Coronary artery (tissue), 2 donors: ENCODE data around the gene NFKB1.

Experiments used
- DNase-seq: peaks from one replicate; pipeline ENCODE4 v3.0.0-alpha.2; 2017; ENCODE audit warnings: low spot score
- H3K27ac ChIP-seq, 2 donors: fragments of 200-600 bp; sonication (generic); one replicate each; pipeline ENCODE4 v1.5.1; 2016 to 2019
- H3K4me3 ChIP-seq: fragments of 200-600 bp; sonication (generic); 2 replicates; pipeline ENCODE4 v1.5.1; 2016; ENCODE audit warnings: mild to moderate bottlenecking, moderate library complexity
- CTCF ChIP-seq: fragments of 200-600 bp; sonication (generic); IDR thresholded peaks from one replicate; pipeline ENCODE4 v1.5.1; 2019; ENCODE audit warnings: antibody characterized with exemption

Gene NFKB1

GRCh38 chr4:102537269-102537668 is 36.1 kb downstream of the NFKB1 start:
- Histone ChIP-seq H3K27ac (no peak overlapping the region), H3K4me3 (no peak overlapping the region)
- TF ChIP-seq CTCF: no peak
- no peak for DNase-seq

GRCh38 chr4:102541697-102542096 is 40.5 kb downstream of the NFKB1 start:
- Histone ChIP-seq H3K4me3 (no peak overlapping the region), H3K27ac (no peak overlapping the region)
- no peak for DNase-seq
- TF ChIP-seq CTCF: no peak

- Histone ChIP-seq H3K27ac (no peak overlapping the region), H3K4me3 (no peak overlapping the region)
These were observed 42.1 kb downstream of the NFKB1 start for GRCh38 chr4:102543030-102543928.

GRCh38 chr4:102546635-102547034 is 45.5 kb downstream of the NFKB1 start:
- TF ChIP-seq CTCF: no peak
- H3K27ac ChIP-seq: no peak overlapping the region
- DNase-seq: no peak
- H3K4me3 ChIP-seq: no peak overlapping the region

More at GRCh38 chr4:102543030-102543928, 42.1 kb downstream of the NFKB1 start:
- TF ChIP-seq CTCF: no peak
- no peak for DNase-seq

GRCh38 chr4:102547973-102548372 is 46.8 kb downstream of the NFKB1 start:
- no peak for TF ChIP-seq CTCF
- no peak overlapping the region for H3K27ac ChIP-seq
- H3K4me3 ChIP-seq: no peak overlapping the region
- DNase-seq: no peak

- no peak for TF ChIP-seq CTCF
- Histone ChIP-seq H3K27ac (no peak overlapping the region), H3K4me3 (no peak overlapping the region)
- no peak for DNase-seq
These were observed 50.9 kb downstream of the NFKB1 start for GRCh38 chr4:102551958-102552565.

- DNase-seq: no peak
- H3K4me3 ChIP-seq: no peak overlapping the region
- TF ChIP-seq CTCF: no peak
- H3K27ac ChIP-seq: no peak overlapping the region
These were observed 51.6 kb downstream of the NFKB1 start for GRCh38 chr4:102552781-102553180.
